ENCODE data around the gene INHA. TPM values are rescaled to one million over a fixed set of nuclear protein-coding genes. Genes with fewer than 3 reads are reported as not detected.

The INHA gene
- total RNA-seq, 1 experiment from 2014 or later, result not detected

- H3K4me2 ChIP-seq (ENCODE audit: low read length), result no peak overlapping the region
- no peaks in the 10 kb centered on the region for H3K9me2 ChIP-seq (ENCODE audit: insufficient read depth)
- H3K27ac ChIP-seq (ENCODE audit: low read depth, low read length), result no peak overlapping the region
- no TSS peak for BruUV-seq (replicated peaks)
- POLR2A ChIA-PET, result no interaction called here
- CTCF ChIA-PET, result no interaction called here
- no peaks in the 10 kb centered on the region for H4K20me1 ChIP-seq (ENCODE audit: insufficient read depth)
- ATAC-seq (no peak), DNase-seq (ENCODE audit: low read depth, low spot score) (no peak)
- RAD21 ChIA-PET (ENCODE audit: low non-redundant PET in 1 of 2, low total read pairs in 2 of 2, uncharacterized antibody in 2 of 2, unreplicated experiment in 2 of 2), result no interaction called here
- no peaks in the 10 kb centered on the region; a peak in 1 of 4 replicates for H3K36me3 ChIP-seq (ENCODE audit: control insufficient read depth in 1 of 2, insufficient read depth in 2 of 2, low read length in 2 of 2)
- intact Hi-C loops (cut with micrococcal nuclease), result no loop called here
- H3K9ac ChIP-seq (ENCODE audit: low read length), result no peak overlapping the region
- TF ChIP-seq RAD21 (IDR thresholded peaks at IDR 0.05; ENCODE audit: low read depth), result no peak
- TF ChIP-seq SIN3A (IDR thresholded peaks at IDR 0.05; ENCODE audit: low read depth), result no peak
- TF ChIP-seq, protein P1, sequence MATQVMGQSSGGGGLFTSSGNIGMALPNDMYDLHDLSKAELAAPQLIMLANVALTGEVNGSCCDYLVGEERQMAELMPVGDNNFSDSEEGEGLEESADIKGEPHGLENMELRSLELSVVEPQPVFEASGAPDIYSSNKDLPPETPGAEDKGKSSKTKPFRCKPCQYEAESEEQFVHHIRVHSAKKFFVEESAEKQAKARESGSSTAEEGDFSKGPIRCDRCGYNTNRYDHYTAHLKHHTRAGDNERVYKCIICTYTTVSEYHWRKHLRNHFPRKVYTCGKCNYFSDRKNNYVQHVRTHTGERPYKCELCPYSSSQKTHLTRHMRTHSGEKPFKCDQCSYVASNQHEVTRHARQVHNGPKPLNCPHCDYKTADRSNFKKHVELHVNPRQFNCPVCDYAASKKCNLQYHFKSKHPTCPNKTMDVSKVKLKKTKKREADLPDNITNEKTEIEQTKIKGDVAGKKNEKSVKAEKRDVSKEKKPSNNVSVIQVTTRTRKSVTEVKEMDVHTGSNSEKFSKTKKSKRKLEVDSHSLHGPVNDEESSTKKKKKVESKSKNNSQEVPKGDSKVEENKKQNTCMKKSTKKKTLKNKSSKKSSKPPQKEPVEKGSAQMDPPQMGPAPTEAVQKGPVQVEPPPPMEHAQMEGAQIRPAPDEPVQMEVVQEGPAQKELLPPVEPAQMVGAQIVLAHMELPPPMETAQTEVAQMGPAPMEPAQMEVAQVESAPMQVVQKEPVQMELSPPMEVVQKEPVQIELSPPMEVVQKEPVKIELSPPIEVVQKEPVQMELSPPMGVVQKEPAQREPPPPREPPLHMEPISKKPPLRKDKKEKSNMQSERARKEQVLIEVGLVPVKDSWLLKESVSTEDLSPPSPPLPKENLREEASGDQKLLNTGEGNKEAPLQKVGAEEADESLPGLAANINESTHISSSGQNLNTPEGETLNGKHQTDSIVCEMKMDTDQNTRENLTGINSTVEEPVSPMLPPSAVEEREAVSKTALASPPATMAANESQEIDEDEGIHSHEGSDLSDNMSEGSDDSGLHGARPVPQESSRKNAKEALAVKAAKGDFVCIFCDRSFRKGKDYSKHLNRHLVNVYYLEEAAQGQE (IDR thresholded peaks at IDR 0.05; ENCODE audit: low read depth), result no peak
- TF ChIP-seq CTCF (IDR thresholded peaks at IDR 0.05 in 2 of 3, conservative IDR thresholded peaks at IDR 0.05 in 1 of 3; ENCODE audit: borderline replicate concordance in 1 of 3, insufficient read depth in 1 of 3, low read depth in 2 of 3, low read length in 2 of 3), result no peak
- no peak for TF ChIP-seq ATF3 (IDR thresholded peaks at IDR 0.05)
- TF ChIP-seq ZNF274 (IDR thresholded peaks at IDR 0.05; ENCODE audit: low read depth, low read length), result no peak
- TF ChIP-seq ZBTB33 (IDR thresholded peaks at IDR 0.05; ENCODE audit: extremely low read depth, insufficient replicate concordance, low read length), result no peak
- TF ChIP-seq YY1 (IDR thresholded peaks at IDR 0.05; ENCODE audit: extremely low read depth, insufficient replicate concordance, low read depth, low read length), result no peak
- TF ChIP-seq POLR2AphosphoS5 (IDR thresholded peaks at IDR 0.05; ENCODE audit: low read depth, low read length), result no peak
- no peak for TF ChIP-seq FOSL1 (IDR thresholded peaks at IDR 0.05; ENCODE audit: low read depth)
- no peak for TF ChIP-seq CEBPB (IDR thresholded peaks at IDR 0.05; ENCODE audit: low read depth)
- no peak overlapping the region for H2AFZ ChIP-seq (ENCODE audit: low read depth, low read length, poor library complexity, severe bottlenecking)
- no peak overlapping the region for H3K4me3 ChIP-seq (replicated peaks in 1 of 2; ENCODE audit: low read depth in 1 of 2, low read length in 2 of 2)
- no peaks in the 10 kb centered on the region for H3K27me3 ChIP-seq (ENCODE audit: insufficient read depth, low read length)
- no peaks in the 10 kb centered on the region; a peak in 1 of 4 replicates for H3K4me1 ChIP-seq (ENCODE audit: control insufficient read depth in 1 of 2, insufficient read depth in 2 of 2, low read length in 2 of 2)
- H3K79me2 ChIP-seq (ENCODE audit: insufficient read depth, low read length), result no peaks in the 10 kb centered on the region
- H3K9me3 ChIP-seq (ENCODE audit: control insufficient read depth in 1 of 2, insufficient read depth in 1 of 2, low read depth in 1 of 2, low read length in 2 of 2), result no peaks in the 10 kb centered on the region
Measured at GRCh38 chr2:219612577-219613286, 40.6 kb downstream of the INHA start.

Data from HCT116 (cell line).